Naive thymus-derived CD4-positive, alpha-beta T cell (primary cell): Measurements from ENCODE around the gene CCSER1. TPM values are rescaled to one million over a fixed set of nuclear protein-coding genes. Genes with fewer than 3 reads are reported as not detected.

Experiments used
- ATAC-seq: fragments of 150-1000 bp; cut with Tn5 transposase; 2 replicates; pipeline ENCODE4 v1.10.0; 2021; ENCODE audit warnings: mild to moderate bottlenecking, moderate library complexity
- CTCF ChIA-PET: fragments of 350-600 bp; sonication (Branson Sonifier 250); formaldehyde crosslinking; loops from one replicate; lab custom pipeline; 2021; ENCODE audit warnings: antibody characterized with exemption; lab: Charles Lee
- POLR2A ChIA-PET: fragments of 350-600 bp; sonication (Branson Sonifier 250); formaldehyde crosslinking; loops from one replicate; lab custom pipeline; 2021; ENCODE audit warnings: antibody characterized with exemption, inconsistent platforms; lab: Charles Lee
- DNase-seq, 9 donors: peaks; one replicate each; pipeline versions ENCODE4 v3.0.0 to v3.0.0-alpha.2; 2020 to 2022; ENCODE audit warnings: mixed read lengths in 1 of 9
- H3K27ac ChIP-seq: one replicate; pipeline ENCODE4 v1.7.0; 2013; ENCODE audit warnings: mild to moderate bottlenecking, low read depth, low read length, moderate library complexity
- H3K27me3 ChIP-seq, 2 donors: one replicate each; pipeline ENCODE4 v1.7.0; 2013; ENCODE audit warnings: low read length in 2 of 2, mild to moderate bottlenecking in 2 of 2, moderate library complexity in 2 of 2; ENCODE audit not compliant: control insufficient read depth in 2 of 2, insufficient read depth in 2 of 2
- H3K36me3 ChIP-seq, 3 experiments: 1 replicate in 2 of 3; 2 replicates in 1 of 3; pipeline ENCODE4 v1.7.0; 2013; ENCODE audit warnings: low read length in 3 of 3, mild to moderate bottlenecking in 3 of 3, moderate library complexity in 1 of 3; ENCODE audit not compliant: insufficient read depth in 3 of 3, control insufficient read depth in 2 of 3
- H3K4me1 ChIP-seq, 2 donors: one replicate each; pipeline ENCODE4 v1.7.0; 2013; ENCODE audit warnings: low read length in 2 of 2, mild to moderate bottlenecking in 2 of 2, moderate library complexity in 1 of 2; ENCODE audit not compliant: control insufficient read depth in 2 of 2, insufficient read depth in 2 of 2
- H3K4me3 ChIP-seq: 2 replicates; pipeline ENCODE4 v1.7.0; 2013; ENCODE audit warnings: mild to moderate bottlenecking, low read length
- H3K9me3 ChIP-seq, 3 experiments: 1 replicate in 2 of 3; 2 replicates in 1 of 3; pipeline ENCODE4 v1.7.0; 2013; ENCODE audit warnings: low read length in 3 of 3; ENCODE audit not compliant: control insufficient read depth in 2 of 3
- H3K27ac Mint-ChIP-seq, 9 donors: one replicate each; pipeline ENCODE4 v1.8.0; 2020 to 2022; ENCODE audit warnings: mixed read lengths in 9 of 9, mild to moderate bottlenecking in 8 of 9, moderate library complexity in 5 of 9, inconsistent platforms in 2 of 9
- H3K27me3 Mint-ChIP-seq, 5 donors: one replicate each; pipeline ENCODE4 v1.8.0; 2021 to 2022; ENCODE audit warnings: mixed read lengths in 5 of 5, mild to moderate bottlenecking in 1 of 5
- H3K36me3 Mint-ChIP-seq, 5 donors: one replicate each; pipeline ENCODE4 v1.8.0; 2020 to 2022; ENCODE audit warnings: mixed read lengths in 5 of 5, mild to moderate bottlenecking in 3 of 5, inconsistent platforms in 1 of 5
- H3K4me1 Mint-ChIP-seq, 7 donors: one replicate each; pipeline ENCODE4 v1.8.0; 2020 to 2022; ENCODE audit warnings: mixed read lengths in 7 of 7, mild to moderate bottlenecking in 3 of 7, inconsistent platforms in 1 of 7
- H3K4me3 Mint-ChIP-seq, 10 donors: one replicate each; pipeline ENCODE4 v1.8.0; 2020 to 2022; ENCODE audit warnings: mild to moderate bottlenecking in 10 of 10, mixed read lengths in 10 of 10, moderate library complexity in 6 of 10, inconsistent platforms in 2 of 10
- H3K9me3 Mint-ChIP-seq, 11 donors: one replicate each; pipeline ENCODE4 v1.8.0; 2020 to 2022; ENCODE audit warnings: mixed read lengths in 11 of 11, mild to moderate bottlenecking in 4 of 11, inconsistent platforms in 1 of 11, moderate library complexity in 1 of 11
- intact Hi-C, 2 donors: fragments of 100-400 bp; cut with micrococcal nuclease; formaldehyde crosslinking; loops; one replicate each; pipeline ENCODE4 v1.15.1; 2023
- polyA plus RNA-seq, 2 donors: library from polyadenylated mRNA; unstranded; fragments of 300-500 nt; fragmentation: Illumina TruSeq; gene quantifications; one replicate each; pipeline ENCODE4 v1.2.3, GENCODE V29; 2021
- total RNA-seq, 6 experiments: library from RNA in 5 of 6; stranded (reverse) in 5 of 6; gene quantifications; 1 replicate in 5 of 6; 2 replicates in 1 of 6; pipeline ENCODE4 v1.2.3 and lab custom pipeline; 2021 to 2026

Gene CCSER1
- total and polyA plus RNA-seq, 7 experiments from 2014 or later = 0.30 to 4.0 (median 1.4) TPM; not detected in 3

GRCh38 chr4:90586799-90587198 is 459.6 kb downstream of the CCSER1 start:
- Histone ChIP-seq H3K27ac (no peak overlapping the region), H3K27me3 (no peaks in the 10 kb centered on the region), H3K4me3 (no peak overlapping the region), H3K9me3 (no peaks in the 10 kb centered on the region), H3K36me3 (no peaks in the 10 kb centered on the region), H3K4me1 (no peaks in the 10 kb centered on the region)
- ChIA-PET POLR2A (no interaction called here), CTCF (no interaction called here)
- H3K9me3 Mint-ChIP-seq = peaks cover 0 to 12% (median 2%) of the 10 kb centered on the region in 11 donors
- H3K27me3 Mint-ChIP-seq = no peaks in the 10 kb centered on the region
- H3K4me1 Mint-ChIP-seq = no peaks in the 10 kb centered on the region
- intact Hi-C loops = no loop called here
- no peak overlapping the region for H3K27ac Mint-ChIP-seq
- no peaks in the 10 kb centered on the region for H3K36me3 Mint-ChIP-seq
- no peak overlapping the region for H3K4me3 Mint-ChIP-seq
- DNase-seq = no peak
- ATAC-seq = no peak

GRCh38 chr4:90597927-90598326 is 470.7 kb downstream of the CCSER1 start:
- Histone ChIP-seq H3K9me3 (no peaks in the 10 kb centered on the region), H3K4me1 (no peaks in the 10 kb centered on the region), H3K27ac (no peak overlapping the region), H3K27me3 (no peaks in the 10 kb centered on the region), H3K36me3 (no peaks in the 10 kb centered on the region), H3K4me3 (no peak overlapping the region)
- Mint-ChIP-seq H3K27ac (no peak overlapping the region), H3K4me3 (no peak overlapping the region), H3K4me1 (no peaks in the 10 kb centered on the region), H3K9me3 (peaks cover 0 to 7% (median 1%) of the 10 kb centered on the region in 11 donors), H3K27me3 (no peaks in the 10 kb centered on the region), H3K36me3 (no peaks in the 10 kb centered on the region)
- POLR2A ChIA-PET = no interaction called here
- CTCF ChIA-PET = no interaction called here
- intact Hi-C loops = no loop called here
- ATAC-seq (no peak), DNase-seq (no peak)

- intact Hi-C loops = no loop called here
- Mint-ChIP-seq H3K27me3 (no peaks in the 10 kb centered on the region), H3K36me3 (no peaks in the 10 kb centered on the region), H3K4me1 (no peaks in the 10 kb centered on the region), H3K4me3 (no peak overlapping the region), H3K9me3 (peaks cover 0 to 7% (median 1%) of the 10 kb centered on the region in 11 donors), H3K27ac (no peak overlapping the region)
- Histone ChIP-seq H3K4me1 (no peaks in the 10 kb centered on the region), H3K9me3 (no peaks in the 10 kb centered on the region), H3K4me3 (no peak overlapping the region), H3K27ac (no peak overlapping the region), H3K27me3 (no peaks in the 10 kb centered on the region), H3K36me3 (no peaks in the 10 kb centered on the region)
- ChIA-PET POLR2A (no interaction called here), CTCF (no interaction called here)
- DNase-seq (no peak), ATAC-seq (peak; percentile 8)
Observed at GRCh38 chr4:90598741-90599140, 471.5 kb downstream of the CCSER1 start.

DNA sequence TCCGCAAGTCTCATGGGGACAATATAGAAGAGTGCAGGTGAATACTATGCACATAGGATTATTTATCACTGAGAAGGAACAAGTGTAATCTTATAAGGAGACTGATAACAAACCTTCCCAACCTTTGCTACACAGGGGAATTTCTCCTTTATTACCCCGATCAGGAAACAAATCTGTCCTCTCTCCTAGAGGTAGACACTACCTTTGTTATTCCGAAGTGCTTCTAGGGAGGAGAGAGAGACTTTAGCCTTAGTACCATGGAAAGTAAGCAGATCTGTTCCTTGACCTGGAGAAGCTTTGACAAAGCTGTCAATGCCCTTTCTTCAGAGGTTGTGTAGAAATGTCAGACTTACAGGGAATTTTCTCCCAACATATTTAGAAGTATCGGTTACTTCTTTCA is 475.5 kb downstream of the CCSER1 start:
- H3K27me3 Mint-ChIP-seq = no peaks in the 10 kb centered on the region
- Histone ChIP-seq H3K36me3 (no peaks in the 10 kb centered on the region), H3K9me3 (no peaks in the 10 kb centered on the region), H3K4me3 (no peak overlapping the region), H3K4me1 (no peaks in the 10 kb centered on the region), H3K27ac (no peak overlapping the region), H3K27me3 (no peaks in the 10 kb centered on the region)
- intact Hi-C loops = no loop called here
- H3K4me3 Mint-ChIP-seq = no peak overlapping the region
- H3K9me3 Mint-ChIP-seq = peaks cover 0 to 7% (median under 1%) of the 10 kb centered on the region in 11 donors
- ATAC-seq (no peak), DNase-seq (no peak)
- H3K4me1 Mint-ChIP-seq = no peaks in the 10 kb centered on the region
- ChIA-PET POLR2A (no interaction called here), CTCF (no interaction called here)
- no peaks in the 10 kb centered on the region for H3K36me3 Mint-ChIP-seq
- H3K27ac Mint-ChIP-seq = no peak overlapping the region

- Mint-ChIP-seq H3K9me3 (peaks cover 0 to 7% (median 1%) of the 10 kb centered on the region in 11 donors), H3K36me3 (no peaks in the 10 kb centered on the region), H3K27me3 (no peaks in the 10 kb centered on the region), H3K4me1 (no peaks in the 10 kb centered on the region), H3K27ac (no peak overlapping the region), H3K4me3 (no peak overlapping the region)
- ATAC-seq (no peak), DNase-seq (no peak)
- Histone ChIP-seq H3K27ac (no peak overlapping the region), H3K27me3 (no peaks in the 10 kb centered on the region), H3K4me1 (no peaks in the 10 kb centered on the region), H3K4me3 (no peak overlapping the region), H3K9me3 (no peaks in the 10 kb centered on the region), H3K36me3 (no peaks in the 10 kb centered on the region)
- intact Hi-C loops = no loop called here
- CTCF ChIA-PET = no interaction called here
- POLR2A ChIA-PET = no interaction called here
Observed at GRCh38 chr4:90603540-90603939, 476.3 kb downstream of the CCSER1 start.

GRCh38 chr4:90606781-90607180 is 479.6 kb downstream of the CCSER1 start:
- Histone ChIP-seq H3K4me3 (no peak overlapping the region), H3K27ac (no peak overlapping the region), H3K27me3 (no peaks in the 10 kb centered on the region), H3K9me3 (no peaks in the 10 kb centered on the region), H3K36me3 (no peaks in the 10 kb centered on the region), H3K4me1 (no peaks in the 10 kb centered on the region)
- ChIA-PET POLR2A (no interaction called here), CTCF (no interaction called here)
- ATAC-seq (no peak), DNase-seq (no peak)
- Mint-ChIP-seq H3K27ac (no peak overlapping the region), H3K9me3 (peaks cover 0 to 5% (median 0%) of the 10 kb centered on the region in 11 donors), H3K36me3 (no peaks in the 10 kb centered on the region), H3K4me3 (no peak overlapping the region), H3K27me3 (no peaks in the 10 kb centered on the region), H3K4me1 (no peaks in the 10 kb centered on the region)
- intact Hi-C loops = no loop called here

GRCh38 chr4:90614371-90614770 is 487.2 kb downstream of the CCSER1 start:
- Histone ChIP-seq H3K9me3 (no peaks in the 10 kb centered on the region), H3K27ac (no peak overlapping the region), H3K4me1 (no peaks in the 10 kb centered on the region), H3K36me3 (no peaks in the 10 kb centered on the region), H3K4me3 (no peak overlapping the region), H3K27me3 (no peaks in the 10 kb centered on the region)
- intact Hi-C loops = no loop called here
- no peak overlapping the region for H3K4me3 Mint-ChIP-seq
- H3K4me1 Mint-ChIP-seq = no peaks in the 10 kb centered on the region
- H3K27me3 Mint-ChIP-seq = no peaks in the 10 kb centered on the region
- ATAC-seq (no peak), DNase-seq (no peak)
- H3K36me3 Mint-ChIP-seq = no peaks in the 10 kb centered on the region
- ChIA-PET CTCF (no interaction called here), POLR2A (no interaction called here)
- no peak overlapping the region for H3K27ac Mint-ChIP-seq
- H3K9me3 Mint-ChIP-seq = peaks cover 0 to 6% (median 1%) of the 10 kb centered on the region in 11 donors
